GM18868 (cell line): ENCODE data around the gene CATSPERB.
"Not testable (repeated sequence)": the region's sequence is repeated elsewhere in the genome, so short reads cannot be mapped to it uniquely, and the experiment has no call there.

Experiments
- ATAC-seq: cut with Tn5 transposase; IDR thresholded peaks from one replicate; pipeline ENCODE4 v1.9.1; 2021; ENCODE audit warnings: mild to moderate bottlenecking, moderate library complexity; ENCODE audit not compliant: unreplicated experiment

Gene CATSPERB

DNA sequence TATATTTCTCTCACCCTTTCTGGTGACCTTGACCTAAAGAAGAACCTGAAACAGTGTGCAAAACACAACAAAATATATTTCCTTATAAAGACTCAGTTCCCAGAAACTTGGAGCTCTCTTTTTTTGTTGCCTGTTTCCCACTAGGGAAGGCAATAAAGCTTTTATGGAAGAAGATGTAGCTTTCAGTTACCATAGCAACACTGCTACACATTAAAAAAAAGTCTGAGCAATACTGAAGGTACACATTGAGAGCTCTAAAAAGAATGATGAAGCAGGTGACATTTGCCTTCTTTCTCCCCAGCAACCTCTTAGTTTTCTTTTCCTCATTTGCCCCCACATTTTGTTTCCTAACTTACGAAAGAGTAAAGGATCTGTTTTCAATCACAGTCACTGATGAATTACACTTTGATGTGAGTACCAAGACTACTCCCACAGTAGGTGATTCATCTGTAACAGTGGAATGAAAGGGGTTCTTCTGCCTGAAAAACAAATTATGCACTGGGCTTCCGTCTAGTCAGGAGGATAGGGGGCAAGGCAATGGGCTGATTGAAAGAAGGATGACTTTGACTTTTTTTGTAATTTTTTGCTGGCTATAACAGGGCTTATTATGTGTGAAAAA lies 1.1 kb upstream of the CATSPERB start:
- no peak for ATAC-seq

DNA sequence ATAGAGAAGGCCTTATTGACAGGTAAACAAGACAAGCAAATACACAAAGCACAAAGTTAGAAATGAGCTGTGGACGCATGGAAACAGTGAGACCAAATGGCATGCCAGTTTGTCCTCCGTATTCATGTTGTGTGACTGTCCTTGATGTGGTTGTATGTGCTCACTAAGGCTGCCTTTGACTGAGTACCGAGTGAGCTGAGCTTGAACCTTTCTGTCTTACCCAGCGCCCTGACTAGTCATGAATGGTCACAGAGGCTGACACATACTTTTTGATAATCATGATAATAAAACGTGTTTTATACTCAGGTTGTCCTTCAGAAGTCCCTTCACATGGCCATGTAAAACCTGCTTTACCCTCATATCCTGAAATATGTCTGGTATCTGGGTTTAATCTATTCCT lies 553 bp upstream of the CATSPERB start:
- ATAC-seq: no peak

DNA sequence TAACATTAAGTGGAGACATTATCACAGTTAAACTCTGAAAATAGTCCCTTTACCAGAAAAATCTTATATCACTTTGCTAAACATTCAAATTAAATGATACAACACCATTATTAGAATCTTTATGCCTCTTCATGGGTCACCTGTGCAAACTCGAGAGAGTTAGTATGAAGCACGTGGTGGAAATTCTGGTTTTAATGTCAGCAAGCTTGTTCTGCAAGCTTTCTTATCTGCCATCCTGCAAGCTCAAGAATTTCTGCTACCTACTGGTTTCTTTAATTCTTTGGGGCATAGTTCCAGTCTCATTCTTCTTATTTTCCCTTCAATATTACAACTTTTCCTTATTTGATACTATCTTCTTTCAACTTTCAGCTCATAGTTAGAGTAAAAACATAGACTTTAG lies 868 bp downstream of the CATSPERB start:
- ATAC-seq: no peak

DNA sequence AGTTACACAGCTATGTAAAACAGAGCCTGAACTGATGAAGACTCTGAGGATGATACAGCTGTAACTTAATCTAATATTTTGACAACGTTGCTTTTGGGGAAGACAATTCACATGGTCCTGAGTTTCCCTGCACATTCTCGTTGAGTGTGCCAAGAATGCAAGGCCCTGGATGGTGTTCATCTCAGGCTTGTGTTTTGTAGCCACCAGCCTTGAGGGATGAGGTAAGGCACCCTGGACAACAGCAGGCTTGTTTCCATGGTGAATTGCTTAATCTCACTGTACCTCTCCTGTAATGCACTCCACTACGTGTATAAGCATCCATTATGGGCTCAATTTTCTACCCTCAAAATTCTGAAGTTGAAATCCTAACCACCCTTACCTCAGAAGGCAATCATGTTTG lies 2.1 kb downstream of the CATSPERB start:
- no peak for ATAC-seq

DNA sequence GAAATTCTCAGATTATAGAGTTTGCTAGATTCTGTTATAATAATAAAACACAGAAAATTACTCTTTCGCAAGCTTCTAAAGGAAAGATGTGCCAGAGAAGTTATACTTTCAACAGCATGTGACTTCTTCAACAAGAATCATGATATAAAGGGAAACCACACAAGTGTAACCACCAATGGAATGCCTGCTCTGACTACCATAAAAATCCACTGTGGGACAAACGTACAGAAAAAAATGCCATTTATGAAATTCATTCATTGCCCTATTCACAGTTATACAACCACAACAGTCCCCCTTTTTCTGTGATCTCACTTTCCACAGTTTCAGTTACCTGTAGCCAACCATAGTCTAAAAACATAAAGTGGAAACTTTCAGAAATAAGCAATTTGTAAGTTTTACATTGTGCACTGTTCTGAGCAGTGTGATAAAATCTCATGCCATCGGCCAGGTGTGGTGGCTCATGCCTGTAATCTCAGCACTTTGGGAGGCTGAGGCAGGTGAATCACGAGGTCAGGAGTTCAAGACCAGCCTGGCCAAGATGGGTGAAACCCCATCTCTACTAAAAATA lies 3.2 kb downstream of the CATSPERB start:
- ATAC-seq: no peak

DNA sequence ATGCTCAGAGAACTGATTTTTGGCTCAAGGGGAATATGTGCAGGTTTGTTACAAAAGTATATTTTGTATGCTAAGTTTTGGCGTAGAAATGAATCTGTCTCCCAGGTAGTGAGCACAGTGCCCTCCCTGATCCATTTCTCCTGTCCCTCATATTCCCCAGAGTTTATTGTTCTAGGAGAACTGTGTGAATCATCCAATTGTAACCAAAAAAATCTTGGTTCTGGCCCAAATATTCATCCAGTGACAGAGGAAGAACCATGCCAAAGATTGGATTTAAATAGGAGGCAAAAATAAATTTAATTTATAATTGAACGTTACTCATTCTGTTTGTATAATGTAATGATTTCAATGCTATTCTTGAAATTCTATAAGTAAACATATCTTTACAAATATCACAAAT lies 4.8 kb downstream of the CATSPERB start:
- no peak for ATAC-seq

DNA sequence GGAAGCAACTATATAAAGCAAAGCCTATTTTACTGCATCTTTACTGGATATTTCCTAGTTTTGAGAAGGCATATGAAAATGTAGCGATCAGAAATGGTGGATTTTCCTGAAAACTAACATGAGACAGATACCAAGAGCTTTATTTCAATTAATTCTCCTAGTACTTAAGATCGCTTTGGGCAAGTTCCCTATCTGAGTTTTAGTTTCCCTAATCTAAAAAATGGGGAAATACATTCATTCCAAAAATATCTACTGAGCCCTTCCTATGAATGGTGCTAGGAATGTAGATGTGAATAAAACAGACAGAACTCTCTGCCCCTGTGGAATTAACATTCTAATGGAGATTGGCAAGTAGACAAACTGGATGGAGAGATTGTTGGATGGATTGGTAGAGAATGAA lies 8.4 kb downstream of the CATSPERB start:
- no peak for ATAC-seq

DNA sequence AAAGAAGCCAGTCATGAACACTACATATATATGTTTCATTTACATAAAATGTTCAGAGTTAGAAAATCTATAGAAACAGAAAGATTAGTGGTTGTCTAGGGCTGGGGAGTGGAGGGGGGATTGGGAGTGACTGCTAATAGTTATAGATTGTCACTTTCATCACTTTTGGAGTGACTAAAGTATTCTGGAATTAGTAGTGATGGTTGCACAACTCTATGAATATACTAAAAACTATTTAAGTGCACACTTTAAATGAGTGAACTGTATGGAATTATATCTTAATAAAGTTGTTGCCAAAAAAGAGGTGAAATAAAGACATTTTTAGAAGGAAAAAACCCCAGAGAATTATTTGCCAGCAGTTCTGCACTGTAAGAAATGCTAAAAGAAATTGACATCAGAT lies 9.5 kb downstream of the CATSPERB start:
- no peak for ATAC-seq

DNA sequence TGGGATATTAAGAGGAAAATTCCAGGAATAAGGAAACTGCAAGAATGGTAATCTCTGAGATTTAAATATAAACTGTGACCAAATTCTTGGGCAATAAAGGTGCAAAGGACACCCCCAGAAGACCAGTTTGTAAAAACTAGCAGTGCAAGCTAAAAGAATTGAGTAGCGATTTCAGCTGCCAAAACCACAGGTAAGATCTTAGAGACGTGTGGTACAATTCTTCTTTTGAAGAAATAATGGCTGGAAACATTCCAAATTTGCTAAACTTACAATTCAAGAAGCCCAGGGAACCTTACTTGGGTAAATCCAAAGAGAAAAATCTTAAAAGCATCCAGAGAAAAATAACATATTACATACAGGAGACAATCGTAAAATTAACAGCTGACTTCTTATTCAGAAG lies 12.0 kb downstream of the CATSPERB start:
- ATAC-seq: no peak

DNA sequence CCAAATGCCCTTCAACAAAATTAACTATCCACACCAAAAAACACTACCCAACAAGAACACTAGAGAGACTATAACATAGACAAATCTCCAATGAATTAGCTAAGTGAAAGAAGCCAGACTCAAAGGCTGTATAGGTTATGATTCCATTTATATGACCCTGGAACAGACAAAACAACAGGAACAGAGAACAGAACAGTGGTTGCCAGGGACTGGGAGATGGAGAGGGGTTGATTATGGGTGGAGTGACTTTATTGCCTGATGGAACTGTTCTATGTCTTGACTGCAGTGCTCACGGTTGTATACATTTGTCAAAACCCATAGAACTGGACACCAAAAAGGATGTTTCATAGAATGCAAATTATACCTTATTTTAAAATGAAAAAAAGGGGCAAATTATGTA lies 14.9 kb downstream of the CATSPERB start:
- ATAC-seq: no peak

DNA sequence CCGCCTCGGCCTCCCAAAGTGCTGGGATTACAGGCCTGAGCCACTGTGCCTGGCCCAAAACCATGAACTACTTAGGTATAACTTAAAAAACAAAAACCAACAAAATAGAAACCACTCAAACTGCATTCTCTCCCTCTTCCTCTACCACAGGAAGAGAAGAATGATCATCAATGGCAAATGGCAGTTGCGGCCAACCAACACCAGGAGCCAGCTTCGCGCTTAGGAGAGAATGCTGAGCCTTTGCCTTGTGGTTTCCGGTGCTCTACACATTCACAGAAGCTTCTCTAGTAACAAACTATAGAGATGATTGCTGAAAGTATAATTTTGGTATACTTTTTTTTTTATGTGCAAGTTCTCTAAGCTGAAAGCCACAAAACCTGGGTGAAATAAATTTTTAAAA lies 17.1 kb downstream of the CATSPERB start:
- no peak for ATAC-seq

DNA sequence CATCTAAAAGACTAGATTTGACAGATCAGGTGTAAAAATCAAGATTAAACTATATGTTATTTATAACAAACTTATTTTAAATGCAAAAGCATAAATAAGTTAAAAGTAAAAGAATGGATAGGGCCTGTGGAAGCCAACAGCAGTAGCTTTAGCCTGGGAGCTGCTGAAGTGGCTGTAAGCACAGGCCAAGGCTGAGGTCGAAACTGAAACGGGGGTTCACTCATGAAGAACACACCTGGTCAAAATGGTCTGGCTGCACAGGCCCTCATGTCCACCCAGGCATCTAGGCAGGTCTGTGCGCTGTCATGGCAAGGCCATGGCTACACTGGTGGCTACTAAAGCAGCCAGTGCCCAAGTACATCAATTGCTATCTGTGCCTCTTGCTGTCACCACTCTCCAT lies 23.1 kb downstream of the CATSPERB start:
- ATAC-seq: no peak

DNA sequence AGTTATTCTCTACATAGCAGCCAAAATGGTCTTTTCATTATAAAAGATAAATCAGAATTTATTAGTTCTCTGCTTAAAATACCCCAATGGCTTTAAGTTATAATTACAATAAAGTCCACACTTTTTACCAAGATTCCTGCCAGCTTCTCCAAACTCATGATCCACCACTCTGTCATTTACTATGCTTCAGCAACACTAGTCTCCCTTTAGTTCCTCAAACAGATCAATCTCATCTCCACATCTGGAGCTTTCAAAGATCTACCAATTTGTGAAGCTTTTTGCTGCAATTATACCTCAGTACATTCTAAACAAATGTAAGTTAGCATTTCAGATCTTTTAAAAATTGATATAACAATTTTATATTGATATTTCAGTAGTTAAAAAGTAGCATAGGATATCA lies 24.9 kb downstream of the CATSPERB start:
- ATAC-seq: no peak

DNA sequence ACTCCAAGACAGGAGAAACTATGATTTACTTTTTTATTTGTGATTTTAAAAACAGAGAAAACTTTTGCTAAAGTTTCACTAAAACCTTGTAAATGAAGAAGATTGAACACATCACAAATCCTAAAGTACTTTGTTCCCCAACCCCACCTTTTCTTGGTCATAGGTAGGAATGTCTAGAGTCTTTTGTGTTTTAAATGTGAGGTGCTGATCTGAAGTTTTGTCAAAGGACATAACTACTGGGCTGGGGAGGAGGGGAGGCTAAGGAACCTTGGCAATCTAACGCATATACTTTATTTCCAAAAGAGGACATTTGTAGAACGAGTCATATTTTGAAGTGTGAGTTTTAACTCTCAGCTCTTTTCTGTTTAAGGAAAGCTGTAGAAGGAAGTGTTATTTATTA lies 37.2 kb downstream of the CATSPERB start:
- ATAC-seq: no peak

DNA sequence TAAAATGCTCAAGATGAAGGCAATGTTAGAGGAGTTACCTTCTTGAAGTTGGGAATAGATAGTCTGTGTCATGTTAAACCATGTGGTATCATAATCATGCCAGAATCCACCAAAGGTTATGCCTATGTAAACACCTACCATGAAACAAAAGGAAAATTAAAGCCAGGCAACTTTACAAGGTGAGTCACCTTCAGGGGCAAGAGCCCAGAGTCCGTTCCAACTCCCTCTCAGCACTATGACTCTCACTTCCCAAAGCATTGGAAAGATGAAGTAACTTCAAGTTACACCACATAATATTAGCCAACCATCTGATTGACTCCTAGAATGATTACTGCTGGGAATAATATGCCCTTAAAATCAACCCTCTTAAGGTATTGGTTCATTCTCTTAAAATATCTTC lies 38.5 kb downstream of the CATSPERB start:
- ATAC-seq: no peak

DNA sequence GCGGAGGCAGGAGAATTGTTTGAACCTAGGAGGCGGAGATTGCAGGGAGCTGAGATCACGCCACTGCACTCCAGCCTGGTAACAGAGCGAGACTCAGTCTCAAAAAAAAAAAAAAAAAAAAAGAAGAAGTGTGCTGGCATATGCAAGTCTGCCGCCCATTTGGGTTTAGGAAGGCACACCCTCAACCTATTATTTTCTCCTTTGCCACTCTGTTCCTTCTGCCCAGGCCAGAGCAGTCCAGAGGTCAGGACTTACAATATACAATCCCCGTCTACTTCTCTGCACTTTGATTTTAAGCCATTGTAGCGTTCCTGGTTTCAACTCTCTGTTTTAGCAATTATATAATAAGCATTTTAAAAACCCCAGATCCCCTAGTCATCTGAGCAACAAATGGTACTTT lies 39.8 kb downstream of the CATSPERB start:
- ATAC-seq: no peak

DNA sequence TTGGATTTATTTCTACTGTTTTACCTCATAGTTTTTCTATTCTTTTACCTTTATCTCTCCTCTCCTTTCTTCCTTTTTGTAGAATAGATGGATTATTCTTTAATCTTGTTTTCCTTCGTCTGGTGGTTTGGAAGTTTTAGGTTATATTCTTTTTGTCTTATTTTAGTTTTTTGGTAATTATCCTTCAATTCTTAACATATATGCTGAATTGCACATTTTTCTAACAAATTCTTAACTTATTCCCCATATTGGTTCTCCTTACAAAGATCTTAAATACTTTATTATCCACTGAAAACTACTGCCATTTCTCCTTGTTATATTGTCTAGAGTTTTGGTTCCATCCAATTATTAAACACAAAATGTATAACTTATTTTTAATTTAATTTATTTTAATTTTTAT lies 42.3 kb downstream of the CATSPERB start:
- ATAC-seq: no peak

DNA sequence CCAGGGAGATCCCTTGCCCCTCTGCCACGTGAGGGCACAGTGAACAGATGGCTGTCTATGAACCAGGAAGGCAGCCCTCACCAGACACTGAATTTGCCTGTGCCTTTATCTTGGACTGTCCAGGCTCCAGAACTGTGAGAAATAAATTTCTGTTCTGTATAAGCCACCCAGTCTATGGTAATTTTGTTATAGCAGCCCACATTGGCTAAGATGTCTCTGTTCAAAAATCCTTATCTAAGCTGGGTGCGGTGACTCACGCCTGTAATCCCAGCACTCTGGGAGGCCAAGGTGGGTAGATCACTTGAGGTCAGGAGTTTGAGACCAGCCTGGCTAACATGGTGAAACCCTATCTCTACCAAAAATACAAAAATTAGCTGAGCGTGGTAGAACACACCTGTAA lies 44.5 kb downstream of the CATSPERB start:
- not testable (repeated sequence) for ATAC-seq

DNA sequence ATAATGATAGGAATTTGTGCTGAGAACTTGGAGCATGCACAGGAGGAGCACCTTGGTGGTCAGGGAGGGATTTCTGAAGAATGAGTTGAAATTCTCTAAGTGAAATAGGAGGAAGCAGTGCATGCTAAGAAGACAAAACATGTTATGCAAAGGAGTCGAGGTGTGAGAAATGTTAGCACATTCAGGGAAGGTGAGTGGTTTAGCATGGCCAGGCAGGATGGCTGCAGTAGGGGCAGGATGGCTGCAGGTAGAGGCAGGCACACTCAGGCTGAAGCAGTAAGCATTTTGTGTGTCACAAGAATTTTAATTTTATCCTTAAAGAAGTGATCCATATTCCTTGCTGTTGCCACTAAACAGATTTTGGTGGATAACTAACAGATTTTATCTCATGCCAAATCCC lies 46.3 kb downstream of the CATSPERB start:
- ATAC-seq: no peak

DNA sequence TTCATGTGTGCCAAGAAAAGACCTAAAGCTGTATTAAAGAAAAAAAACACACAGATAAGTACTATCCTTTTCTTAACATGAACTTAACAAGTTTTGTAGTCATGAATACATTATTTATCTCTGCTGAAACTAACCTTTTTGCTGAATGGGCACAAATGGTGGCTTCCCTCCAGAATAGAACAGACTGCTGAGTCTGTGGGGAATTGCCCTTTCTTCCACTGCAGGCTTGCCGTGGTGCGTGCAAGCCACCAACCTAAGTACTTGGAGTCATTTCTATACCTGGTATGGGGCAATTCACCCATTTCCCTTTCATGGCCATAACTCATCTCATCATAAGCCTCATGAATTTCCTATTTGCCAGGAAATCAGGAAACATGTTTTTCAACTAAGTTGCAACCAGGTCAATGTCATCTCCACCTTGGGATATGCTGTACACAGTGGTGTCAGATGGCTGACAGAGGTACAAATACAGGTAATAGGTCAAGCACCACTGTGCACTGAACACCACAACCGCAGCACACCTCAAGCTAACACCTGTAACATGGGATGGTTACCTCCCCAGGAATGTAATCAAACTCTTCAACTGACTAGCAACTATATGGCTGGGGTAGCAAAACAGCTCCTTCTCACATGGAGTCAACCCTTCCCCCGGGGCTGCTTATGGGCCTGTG lies 49.9 kb downstream of the CATSPERB start:
- ATAC-seq: no peak

DNA sequence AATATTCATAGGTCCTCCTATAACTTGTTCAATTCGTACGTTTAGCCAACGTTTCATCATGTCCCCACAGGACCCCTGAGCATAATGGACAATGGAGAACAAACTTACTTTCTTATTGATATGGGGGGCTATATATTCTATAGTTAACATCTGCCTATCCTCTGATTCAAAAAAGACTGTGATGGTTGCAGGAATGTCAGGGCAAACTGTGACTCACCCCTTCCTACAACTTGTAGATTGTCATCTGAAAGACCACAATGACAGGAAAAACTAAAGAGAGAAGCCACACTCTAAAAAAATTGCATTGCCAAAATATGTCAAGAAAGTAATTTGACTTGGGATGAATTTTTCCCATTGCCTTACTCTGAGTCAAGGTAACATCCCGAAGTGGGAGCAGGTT lies 50.8 kb downstream of the CATSPERB start:
- no peak for ATAC-seq

DNA sequence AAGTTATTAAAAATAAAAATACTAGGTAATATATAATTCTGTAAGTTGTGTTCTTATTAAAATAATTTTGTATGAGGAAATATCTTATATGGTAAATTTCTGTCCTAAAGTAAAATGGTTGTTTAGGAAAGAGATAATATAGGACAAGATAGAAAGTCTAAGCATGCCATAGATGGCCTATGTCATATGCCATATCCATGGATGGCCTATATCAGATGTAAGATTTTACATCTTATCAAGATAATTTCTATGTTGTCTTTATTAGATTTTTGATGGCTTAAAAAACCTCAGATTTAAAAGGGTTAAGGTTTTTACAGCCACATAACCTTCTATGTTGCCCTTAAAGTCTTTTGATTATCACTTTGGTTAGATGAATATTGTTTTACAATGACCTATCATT lies 52.6 kb downstream of the CATSPERB start:
- no peak for ATAC-seq

DNA sequence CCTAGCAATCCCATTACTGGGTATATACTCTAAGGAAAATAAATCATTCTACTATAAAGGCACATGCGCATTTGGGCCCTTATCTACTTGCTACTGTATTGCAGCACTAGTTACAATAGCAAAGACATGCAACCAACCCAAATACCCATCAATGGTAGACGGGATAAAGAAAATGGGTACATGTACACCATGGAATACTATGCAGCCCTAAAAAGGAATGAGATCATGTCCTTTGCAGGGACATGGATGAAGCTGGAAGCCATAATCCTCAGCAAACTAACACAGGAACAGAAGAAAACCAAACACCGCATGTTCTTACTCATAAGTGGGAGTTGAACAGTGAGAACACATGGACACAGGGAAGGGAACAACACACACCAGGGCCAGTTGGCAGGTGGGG lies 54.2 kb downstream of the CATSPERB start:
- not testable (repeated sequence) for ATAC-seq
